Subcutaneous abdominal adipose tissue (tissue), 5 donors: ENCODE measurements around the gene CEP112.

Experiments used
- H3K27ac ChIP-seq: one replicate; pipeline ENCODE4 v1.7.0; 2013; ENCODE audit warnings: low read depth, mild to moderate bottlenecking, inconsistent platforms, low read length, moderate library complexity
- H3K27me3 ChIP-seq, 5 donors: one replicate each; pipeline ENCODE4 v1.7.0; 2013; ENCODE audit warnings: low read length in 5 of 5, inconsistent platforms in 1 of 5; ENCODE audit not compliant: control insufficient read depth in 5 of 5, insufficient read depth in 4 of 5
- H3K36me3 ChIP-seq, 5 donors: one replicate each; pipeline ENCODE4 v1.7.0; 2013; ENCODE audit warnings: low read length in 5 of 5; ENCODE audit not compliant: control insufficient read depth in 5 of 5, insufficient read depth in 5 of 5
- H3K4me1 ChIP-seq, 5 donors: one replicate each; pipeline ENCODE4 v1.7.0; 2013; ENCODE audit warnings: low read length in 5 of 5, mild to moderate bottlenecking in 3 of 5, moderate library complexity in 1 of 5; ENCODE audit not compliant: control insufficient read depth in 5 of 5, insufficient read depth in 5 of 5
- H3K4me3 ChIP-seq, 5 donors: one replicate each; pipeline ENCODE4 v1.7.0; 2013; ENCODE audit warnings: low read length in 5 of 5, low read depth in 1 of 5
- H3K9ac ChIP-seq, 5 donors: one replicate each; pipeline ENCODE4 v1.7.0; 2013; ENCODE audit warnings: low read length in 5 of 5, mild to moderate bottlenecking in 4 of 5, moderate library complexity in 3 of 5
- H3K9me3 ChIP-seq, 5 donors: one replicate each; pipeline ENCODE4 v1.7.0; 2013; ENCODE audit warnings: low read length in 5 of 5; ENCODE audit not compliant: control insufficient read depth in 5 of 5
- donor health status: healthy.
- donor health status: healthy.
- donor health status: healthy.
- donor health status: healthy.
- donor health status: healthy.

Gene CEP112

GRCh38 chr17:65587534-65588180 lies 604.3 kb downstream of the CEP112 start:
- no peak overlapping the region for H3K4me3 ChIP-seq
- H3K36me3 ChIP-seq = no peaks in the 10 kb centered on the region
- no peaks in the 10 kb centered on the region for H3K9me3 ChIP-seq
- H3K27ac ChIP-seq = no peak overlapping the region
- peaks cover 0 to 30% (median 22%) of the 10 kb centered on the region in 5 donors for H3K4me1 ChIP-seq
- no peak overlapping the region for H3K9ac ChIP-seq
- no peaks in the 10 kb centered on the region for H3K27me3 ChIP-seq

DNA sequence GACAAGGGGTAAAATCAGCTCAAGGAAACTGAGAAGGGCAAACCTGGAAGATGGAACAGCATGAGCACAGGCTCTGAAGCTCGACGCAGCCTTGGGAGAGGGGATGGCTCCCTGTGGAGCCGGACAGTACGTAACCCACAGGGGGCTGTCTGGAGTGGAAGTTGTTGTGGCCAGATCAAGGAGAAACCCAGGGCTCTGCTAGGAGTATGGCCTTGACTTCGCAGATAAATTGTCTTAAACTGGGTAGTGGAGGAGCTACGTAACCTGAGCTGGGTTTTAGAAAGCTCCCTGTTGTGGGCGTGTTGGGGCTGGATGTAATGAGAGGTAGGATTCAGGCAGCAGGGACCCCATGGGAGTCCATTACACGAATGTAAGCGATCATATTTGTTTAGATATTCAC lies 605.0 kb downstream of the CEP112 start:
- Histone ChIP-seq H3K4me3 (no peak overlapping the region), H3K27ac (no peak overlapping the region), H3K9ac (no peak overlapping the region), H3K9me3 (no peaks in the 10 kb centered on the region), H3K27me3 (no peaks in the 10 kb centered on the region), H3K4me1 (peaks cover 0 to 30% (median 22%) of the 10 kb centered on the region in 5 donors), H3K36me3 (no peaks in the 10 kb centered on the region)
